IPS-11a (cell line): ENCODE measurements around the gene ITGB3BP.
"Not testable (repeated sequence)": the region's sequence is repeated elsewhere in the genome, so short reads cannot be mapped to it uniquely, and the experiment has no call there.

Source experiments
- H3K4me3 ChIP-seq: one replicate; pipeline ENCODE4 v1.5.1; 2013; ENCODE audit warnings: low read depth, low read length, control low read depth

ITGB3BP gene

GRCh38 chr1:63509718-63510117 lies 13.3 kb downstream of the ITGB3BP start:
- no peak overlapping the region for H3K4me3 ChIP-seq

DNA sequence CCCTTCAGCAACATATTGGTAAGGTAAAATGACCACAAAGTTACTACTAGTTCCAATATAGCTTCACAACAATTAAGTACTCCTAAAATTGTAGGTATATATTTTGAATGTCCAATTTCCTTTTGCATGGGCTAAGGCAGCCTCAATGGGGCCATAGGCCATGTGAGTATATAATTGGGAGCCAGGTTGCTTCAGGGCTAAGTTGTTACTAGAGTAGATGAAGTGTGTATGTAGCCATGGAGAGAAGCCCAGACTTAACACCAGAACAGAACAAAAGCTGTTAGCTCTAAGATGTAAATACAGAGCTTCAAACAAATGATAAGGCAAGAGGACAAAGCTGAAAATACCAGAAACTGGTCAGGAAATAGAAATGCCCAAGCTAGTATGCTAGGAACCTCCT lies 16.2 kb downstream of the ITGB3BP start:
- no peak overlapping the region for H3K4me3 ChIP-seq

DNA sequence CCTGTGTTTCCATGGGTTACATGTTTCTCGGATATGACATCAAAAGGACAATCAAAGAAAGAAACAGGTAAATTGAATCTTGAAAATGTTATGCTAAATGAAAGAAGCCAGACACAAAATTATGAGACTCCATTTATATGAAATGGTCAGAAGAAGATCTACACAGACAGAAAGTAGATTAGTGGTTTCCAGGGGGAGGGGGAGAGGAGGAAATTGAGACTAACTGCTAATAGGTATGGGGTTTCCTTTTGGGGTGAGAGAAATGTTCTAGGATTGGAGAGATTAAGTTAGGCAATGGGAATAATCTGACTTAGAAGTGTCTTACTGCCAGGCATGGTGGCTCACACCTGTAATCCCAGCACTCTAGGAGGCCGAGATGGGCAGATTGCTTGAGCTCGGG lies 21.8 kb downstream of the ITGB3BP start:
- no peak overlapping the region for H3K4me3 ChIP-seq

- no peak overlapping the region for H3K4me3 ChIP-seq
Measured at GRCh38 chr1:63498106-63498505, 24.9 kb downstream of the ITGB3BP start.

DNA sequence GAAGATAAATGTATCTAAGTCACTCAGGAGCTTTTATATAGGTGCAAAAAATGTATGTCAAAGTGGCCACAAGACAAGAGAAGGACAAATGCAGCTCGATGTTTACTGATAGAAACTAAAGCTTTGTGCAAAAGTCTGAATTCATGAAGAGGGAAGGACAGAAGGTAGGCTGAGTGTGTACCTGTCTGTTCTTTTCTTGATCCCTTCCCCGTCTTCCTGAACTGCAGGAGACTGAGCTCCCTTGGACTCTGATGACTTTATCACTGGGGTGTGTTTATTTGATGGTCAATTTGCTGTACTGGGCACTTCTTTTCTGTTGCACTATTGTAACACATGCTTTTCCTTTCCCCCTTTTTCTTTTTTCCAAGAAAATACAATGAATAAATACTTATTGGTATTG lies 25.4 kb downstream of the ITGB3BP start:
- no peak overlapping the region for H3K4me3 ChIP-seq

DNA sequence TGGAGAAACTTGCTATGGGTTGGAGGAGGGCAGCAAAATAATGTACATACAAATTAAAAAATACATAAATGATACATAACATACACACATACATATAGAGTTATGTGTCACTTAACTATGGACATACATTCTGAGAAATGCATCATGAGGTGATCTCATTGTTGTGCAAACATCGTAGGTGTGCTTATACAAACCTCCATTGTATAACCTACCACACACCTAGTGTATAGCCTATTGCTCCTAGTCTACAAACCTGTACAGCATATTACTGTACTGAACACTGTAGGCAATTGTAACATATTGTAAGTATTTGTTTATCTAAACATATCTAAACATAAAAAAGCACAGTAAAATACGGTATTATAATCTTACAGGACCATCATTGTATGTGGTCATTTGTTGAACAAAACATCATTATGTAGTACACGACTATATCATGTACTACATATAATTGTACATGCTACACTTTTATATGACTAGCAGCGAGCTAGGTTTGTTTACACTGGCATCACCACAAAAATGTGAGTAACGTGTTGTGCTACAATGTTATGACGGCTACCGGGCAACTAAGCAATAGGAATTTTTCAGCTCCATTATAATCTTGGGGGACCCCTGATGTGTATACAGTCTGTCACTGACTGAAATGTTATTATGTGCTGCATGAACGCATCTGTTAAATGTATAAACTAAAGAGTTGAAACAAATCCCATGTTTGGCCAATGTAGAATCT lies 35.5 kb downstream of the ITGB3BP start:
- no peak overlapping the region for H3K4me3 ChIP-seq

- H3K4me3 ChIP-seq, result no peak overlapping the region
Measured at GRCh38 chr1:63486629-63487028, 36.4 kb downstream of the ITGB3BP start.

- H3K4me3 ChIP-seq, result no peak overlapping the region
Measured at GRCh38 chr1:63480057-63480456, 43.0 kb downstream of the ITGB3BP start.

GRCh38 chr1:63475761-63476160 lies 47.3 kb downstream of the ITGB3BP start:
- no peak overlapping the region for H3K4me3 ChIP-seq

DNA sequence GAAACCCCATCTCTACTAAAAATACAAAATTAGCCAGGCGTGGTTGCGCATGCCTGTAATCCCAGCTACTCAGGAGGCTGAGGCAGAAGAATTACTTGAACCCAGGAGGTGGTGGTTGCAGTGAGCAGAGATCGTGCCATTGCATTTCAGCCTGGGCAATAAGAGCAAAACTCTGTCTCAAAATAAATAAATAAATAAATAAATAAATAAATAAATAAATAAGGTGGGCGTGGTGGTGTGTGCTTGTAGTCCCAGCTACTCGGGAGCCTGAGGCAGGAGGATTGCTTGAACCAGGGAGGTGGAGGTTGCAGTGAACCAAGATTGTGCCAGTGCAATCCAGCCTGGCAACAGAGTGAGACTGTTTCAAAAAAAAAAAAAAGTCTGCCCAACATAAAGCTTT lies 54.3 kb downstream of the ITGB3BP start:
- not testable (repeated sequence) for H3K4me3 ChIP-seq

DNA sequence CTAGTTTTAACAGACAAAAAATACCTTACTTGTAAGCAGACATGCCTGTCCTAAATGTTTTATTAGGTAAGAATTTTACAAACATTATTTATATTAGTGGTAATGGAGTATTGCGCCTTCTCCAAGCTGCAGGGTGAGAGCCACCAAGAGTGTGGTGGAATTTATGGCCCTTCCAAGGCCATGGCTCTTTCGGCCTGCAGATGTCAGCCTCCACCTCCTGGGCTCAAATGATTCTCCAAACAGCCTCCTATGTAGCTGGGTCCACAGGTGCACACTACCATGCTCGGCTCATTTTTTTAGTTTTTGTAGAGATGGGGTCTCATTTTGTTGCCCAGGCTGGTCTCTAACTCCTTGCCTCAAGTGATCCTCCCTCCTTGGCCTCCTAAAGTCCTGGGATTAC lies 56.3 kb downstream of the ITGB3BP start:
- no peak overlapping the region for H3K4me3 ChIP-seq

- H3K4me3 ChIP-seq, result no peak overlapping the region
Measured at GRCh38 chr1:63466181-63466580, 56.8 kb downstream of the ITGB3BP start.

DNA sequence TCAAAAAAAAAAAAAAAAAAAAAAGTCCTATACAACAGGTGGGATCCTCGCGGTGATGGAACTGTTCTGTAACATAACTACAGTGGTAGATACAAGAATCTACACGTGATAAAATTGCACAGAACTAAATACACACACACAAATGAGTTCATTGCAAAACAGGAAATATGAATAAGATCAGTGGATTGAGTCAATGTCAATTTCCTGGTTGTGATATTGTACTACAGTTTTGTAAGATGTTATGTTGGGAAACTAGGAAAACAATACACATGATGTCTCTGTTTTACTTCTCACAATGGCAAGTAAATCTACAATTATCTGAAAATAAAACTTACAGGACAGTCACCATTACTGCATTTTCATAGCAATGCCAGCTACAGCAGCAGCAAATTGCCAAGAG lies 59.8 kb downstream of the ITGB3BP start:
- H3K4me3 ChIP-seq, result no peak overlapping the region

- H3K4me3 ChIP-seq, result no peak overlapping the region
Measured at GRCh38 chr1:63461661-63462230, 61.3 kb downstream of the ITGB3BP start.

DNA sequence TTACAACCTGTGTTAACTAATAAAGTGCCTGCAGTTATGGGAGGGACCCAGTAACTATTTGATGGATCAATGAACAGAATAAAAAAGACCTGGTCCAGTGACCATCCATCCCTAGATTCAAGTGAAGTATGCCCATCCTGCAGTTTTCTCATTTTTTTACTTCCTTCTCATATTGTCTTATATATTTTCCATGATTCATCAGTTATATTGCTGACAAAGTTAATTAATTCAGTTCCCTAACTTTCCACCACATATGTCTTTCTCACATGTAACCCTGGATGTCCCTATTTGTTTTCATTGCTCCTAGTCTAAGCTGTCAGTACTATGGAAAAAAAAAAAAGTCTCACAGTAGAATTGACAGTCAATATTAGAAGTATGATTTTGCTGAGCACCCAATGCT lies 64.3 kb downstream of the ITGB3BP start:
- no peak overlapping the region for H3K4me3 ChIP-seq

- H3K4me3 ChIP-seq, result no peak overlapping the region
Measured at GRCh38 chr1:63454269-63454668, 68.8 kb downstream of the ITGB3BP start.

DNA sequence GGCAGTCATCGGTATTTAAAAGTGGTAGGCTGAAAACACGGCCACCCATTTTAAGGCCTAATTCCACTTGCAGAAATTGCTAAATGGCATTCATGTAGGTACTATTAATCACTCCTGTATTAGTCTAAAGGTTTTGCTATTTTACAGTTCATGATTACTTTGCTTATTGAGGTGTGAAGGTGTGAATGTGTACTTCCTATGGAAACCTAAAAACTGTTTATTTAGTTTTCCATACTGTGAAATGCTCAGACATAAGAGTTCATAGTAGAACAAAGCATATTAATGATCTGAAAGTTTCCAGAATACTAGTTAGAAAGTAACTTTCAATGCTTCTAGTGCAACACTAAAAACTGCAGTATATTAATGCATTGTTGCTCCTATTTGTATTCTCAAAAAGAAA lies 69.8 kb downstream of the ITGB3BP start:
- H3K4me3 ChIP-seq, result no peak overlapping the region

DNA sequence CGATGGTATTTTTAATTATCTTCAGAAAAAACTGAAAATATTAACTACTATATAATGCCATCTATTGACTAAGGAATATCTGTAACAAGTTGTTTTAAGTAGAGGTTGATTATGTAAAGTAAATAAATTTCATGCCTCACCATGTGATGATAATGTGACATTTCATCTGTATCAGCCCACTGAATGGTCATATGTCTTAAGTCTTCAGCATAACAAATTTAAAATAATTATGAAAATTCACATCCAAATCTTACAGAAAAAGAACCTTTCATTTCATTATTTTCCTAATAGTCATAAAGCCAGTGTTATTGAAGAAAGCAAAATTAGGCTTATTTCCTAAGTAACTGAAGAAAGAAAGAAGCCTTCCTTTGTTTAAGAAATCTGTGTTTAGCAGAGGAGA lies 72.6 kb downstream of the ITGB3BP start:
- no peak overlapping the region for H3K4me3 ChIP-seq

- H3K4me3 ChIP-seq, result no peak overlapping the region
Measured at GRCh38 chr1:63448731-63449246, 74.2 kb downstream of the ITGB3BP start.

- no peak overlapping the region for H3K4me3 ChIP-seq
Measured at GRCh38 chr1:63442141-63442475, 80.9 kb downstream of the ITGB3BP start.

- no peak overlapping the region for H3K4me3 ChIP-seq
Measured at GRCh38 chr1:63435161-63435560, 87.9 kb downstream of the ITGB3BP start.

DNA sequence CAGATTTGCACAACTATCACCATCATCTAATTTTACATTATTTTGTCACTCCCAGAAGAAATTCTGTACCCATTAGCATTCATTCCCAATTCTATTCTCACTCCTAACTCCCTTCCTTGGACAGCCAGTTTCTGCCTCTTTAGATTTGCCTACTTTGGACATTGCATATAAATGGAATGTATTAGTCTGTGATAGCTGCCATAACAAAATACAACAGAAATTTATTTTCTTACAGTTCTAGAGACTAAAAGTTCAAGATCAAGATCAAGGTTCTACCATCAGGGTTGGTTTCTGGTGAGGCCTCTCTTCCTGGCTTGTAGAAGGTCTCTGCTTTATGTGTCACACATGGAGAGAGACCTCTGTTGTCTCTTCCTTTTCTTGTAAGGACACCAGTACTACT lies 93.7 kb downstream of the ITGB3BP start:
- no peak overlapping the region for H3K4me3 ChIP-seq

DNA sequence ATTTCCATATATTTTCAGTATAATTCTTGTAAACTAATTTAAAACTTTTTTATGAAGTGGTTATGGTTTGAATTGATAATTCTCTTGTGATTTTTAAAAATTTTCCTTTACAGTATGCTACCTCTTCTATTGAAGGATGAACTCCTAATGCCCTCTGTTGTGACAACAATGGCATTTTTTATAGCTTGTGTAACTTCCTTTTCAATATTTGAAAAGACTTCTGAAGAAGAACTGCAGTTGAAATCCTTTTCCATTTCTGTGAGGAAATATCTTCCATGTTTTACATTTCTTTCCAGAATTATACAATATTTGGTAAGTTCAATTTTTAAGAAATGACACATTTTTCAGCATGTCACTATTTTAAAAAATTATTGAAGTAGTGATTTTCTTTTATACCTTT lies 94.2 kb downstream of the ITGB3BP start:
- no peak overlapping the region for H3K4me3 ChIP-seq
